Measurements from ENCODE around the gene SLITRK4. TPM values are rescaled to one million over a fixed set of nuclear protein-coding genes. Genes with fewer than 3 reads are reported as not detected.

The SLITRK4 gene, protein sequence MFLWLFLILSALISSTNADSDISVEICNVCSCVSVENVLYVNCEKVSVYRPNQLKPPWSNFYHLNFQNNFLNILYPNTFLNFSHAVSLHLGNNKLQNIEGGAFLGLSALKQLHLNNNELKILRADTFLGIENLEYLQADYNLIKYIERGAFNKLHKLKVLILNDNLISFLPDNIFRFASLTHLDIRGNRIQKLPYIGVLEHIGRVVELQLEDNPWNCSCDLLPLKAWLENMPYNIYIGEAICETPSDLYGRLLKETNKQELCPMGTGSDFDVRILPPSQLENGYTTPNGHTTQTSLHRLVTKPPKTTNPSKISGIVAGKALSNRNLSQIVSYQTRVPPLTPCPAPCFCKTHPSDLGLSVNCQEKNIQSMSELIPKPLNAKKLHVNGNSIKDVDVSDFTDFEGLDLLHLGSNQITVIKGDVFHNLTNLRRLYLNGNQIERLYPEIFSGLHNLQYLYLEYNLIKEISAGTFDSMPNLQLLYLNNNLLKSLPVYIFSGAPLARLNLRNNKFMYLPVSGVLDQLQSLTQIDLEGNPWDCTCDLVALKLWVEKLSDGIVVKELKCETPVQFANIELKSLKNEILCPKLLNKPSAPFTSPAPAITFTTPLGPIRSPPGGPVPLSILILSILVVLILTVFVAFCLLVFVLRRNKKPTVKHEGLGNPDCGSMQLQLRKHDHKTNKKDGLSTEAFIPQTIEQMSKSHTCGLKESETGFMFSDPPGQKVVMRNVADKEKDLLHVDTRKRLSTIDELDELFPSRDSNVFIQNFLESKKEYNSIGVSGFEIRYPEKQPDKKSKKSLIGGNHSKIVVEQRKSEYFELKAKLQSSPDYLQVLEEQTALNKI
- not detected for polyA plus RNA-seq (2012; ENCODE audit: insufficient read depth, insufficient read length, low read depth)

GRCh38 chrX:143635915-143636314 lies at the start of gene SLITRK4:
SLITRK4 (minus strand) TSS chrX:143636101; CDS start chrX:143631108, 4,993 bp downstream.
- H3K27me3 ChIP-seq = no peaks in the 10 kb centered on the region
- no peaks in the 10 kb centered on the region for H3K4me1 ChIP-seq
- H3K4me3 ChIP-seq (ENCODE audit: low read depth, low read length) = no peak within 1 kb of the TSS

GRCh38 chrX:143683486-143683885 lies 47.6 kb upstream of the SLITRK4 start:
- H3K4me3 ChIP-seq (ENCODE audit: low read depth, low read length) = no peak overlapping the region
- no peak for TF ChIP-seq CTCF (IDR thresholded peaks at IDR 0.05; ENCODE audit: low read depth, low read length)

More at GRCh38 chrX:143635915-143636314, at the start of gene SLITRK4:
- DNase-seq = no peak
- TF ChIP-seq CTCF (IDR thresholded peaks at IDR 0.05; ENCODE audit: low read depth, low read length) = no peak
- no peaks in the 10 kb centered on the region for H3K36me3 ChIP-seq
- H3K9me3 ChIP-seq = no peaks in the 10 kb centered on the region

GRCh38 chrX:143674926-143675325 lies 39.0 kb upstream of the SLITRK4 start:
- no peak for TF ChIP-seq CTCF (IDR thresholded peaks at IDR 0.05; ENCODE audit: low read depth, low read length)
- Histone ChIP-seq H3K4me1 (no peaks in the 10 kb centered on the region), H3K4me3 (ENCODE audit: low read depth, low read length) (no peak overlapping the region), H3K36me3 (no peaks in the 10 kb centered on the region), H3K27me3 (no peaks in the 10 kb centered on the region), H3K9me3 (no peaks in the 10 kb centered on the region)
- DNase-seq = no peak

More at GRCh38 chrX:143683486-143683885, 47.6 kb upstream of the SLITRK4 start:
- DNase-seq = no peak
- H3K36me3 ChIP-seq = no peaks in the 10 kb centered on the region
- H3K9me3 ChIP-seq = no peaks in the 10 kb centered on the region
- no peaks in the 10 kb centered on the region for H3K27me3 ChIP-seq
- H3K4me1 ChIP-seq = no peaks in the 10 kb centered on the region

DNA sequence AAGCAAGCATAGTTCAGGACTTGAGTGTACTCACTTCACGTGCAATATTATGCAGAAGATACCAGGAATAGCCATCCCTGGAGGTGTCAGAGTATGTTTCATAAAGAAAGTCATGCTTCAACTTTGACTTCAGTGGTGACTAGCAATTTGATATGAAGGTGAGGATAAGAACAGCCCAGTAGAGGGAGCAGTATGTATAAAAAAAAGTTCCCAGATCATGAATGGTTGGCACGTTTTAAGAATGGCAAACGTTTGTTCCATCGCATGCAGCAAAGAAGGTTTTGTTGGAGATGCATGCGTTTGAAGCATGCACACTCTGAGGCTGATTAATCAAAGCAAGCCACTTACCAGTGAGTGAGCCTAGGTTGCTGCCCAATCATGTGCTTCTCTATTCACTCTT lies 33.5 kb upstream of the SLITRK4 start:
- no peak for DNase-seq
- H3K4me1 ChIP-seq = no peaks in the 10 kb centered on the region
- no peaks in the 10 kb centered on the region for H3K27me3 ChIP-seq
- H3K9me3 ChIP-seq = no peaks in the 10 kb centered on the region
- TF ChIP-seq CTCF (IDR thresholded peaks at IDR 0.05; ENCODE audit: low read depth, low read length) = no peak
- no peaks in the 10 kb centered on the region for H3K36me3 ChIP-seq
- no peak overlapping the region for H3K4me3 ChIP-seq (ENCODE audit: low read depth, low read length)

DNA sequence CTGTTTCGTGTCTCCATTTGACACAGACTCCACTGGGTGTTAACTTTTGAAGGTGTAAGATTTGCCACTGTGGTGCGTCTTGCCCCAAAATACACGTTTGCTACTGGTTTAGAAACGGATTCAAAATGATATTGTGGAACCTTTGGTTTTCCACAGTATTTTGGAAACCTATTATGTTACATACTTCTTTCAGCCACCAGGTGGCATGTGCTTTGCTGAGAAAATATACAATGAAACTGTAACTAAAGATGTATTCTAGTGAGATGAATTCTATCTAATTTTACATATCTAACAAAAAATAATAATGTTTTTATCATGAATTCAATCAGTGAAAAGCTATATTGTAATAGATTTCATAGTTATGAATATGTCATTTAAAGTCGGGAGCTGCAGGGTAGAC lies 28.4 kb upstream of the SLITRK4 start:
- Histone ChIP-seq H3K4me3 (ENCODE audit: low read depth, low read length) (no peak overlapping the region), H3K36me3 (no peaks in the 10 kb centered on the region), H3K4me1 (no peaks in the 10 kb centered on the region), H3K27me3 (no peaks in the 10 kb centered on the region), H3K9me3 (no peaks in the 10 kb centered on the region)
- TF ChIP-seq CTCF (IDR thresholded peaks at IDR 0.05; ENCODE audit: low read depth, low read length) = peak; percentile 36
- no peak for DNase-seq
